ENCODE data around the gene PTPN6.
"Not testable (repeated sequence)": the region's sequence is repeated elsewhere in the genome, so short reads cannot be mapped to it uniquely, and the experiment has no call there.

PTPN6 gene

DNA sequence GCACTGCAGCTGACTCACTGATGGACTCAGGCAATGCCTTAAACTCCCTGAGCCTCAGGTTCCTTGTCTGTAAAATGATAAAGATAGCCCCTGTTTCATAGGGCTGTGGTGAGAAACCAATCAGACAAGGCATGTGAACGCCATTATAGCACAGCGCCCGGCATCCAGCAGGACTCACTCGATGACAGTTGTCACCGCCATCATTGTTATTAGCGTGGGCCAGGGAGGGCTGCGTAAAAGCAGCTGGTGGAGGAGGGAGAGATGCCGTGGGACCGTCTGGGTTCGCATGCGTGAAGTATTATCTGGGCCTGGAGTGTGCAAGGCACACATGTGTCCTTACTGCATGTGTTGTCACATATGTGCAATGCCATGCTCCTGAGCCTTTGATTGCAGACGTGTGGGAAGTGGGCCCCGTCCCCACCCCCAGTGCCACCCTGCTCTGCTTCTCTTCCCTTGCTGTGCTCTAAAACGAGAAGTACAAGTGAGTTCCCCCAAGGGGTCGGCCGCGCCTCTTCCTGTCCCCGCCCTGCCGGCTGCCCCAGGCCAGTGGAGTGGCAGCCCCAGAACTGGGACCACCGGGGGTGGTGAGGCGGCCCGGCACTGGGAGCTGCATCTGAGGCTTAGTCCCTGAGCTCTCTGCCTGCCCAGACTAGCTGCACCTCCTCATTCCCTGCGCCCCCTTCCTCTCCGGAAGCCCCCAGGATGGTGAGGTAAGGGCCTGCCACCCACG, at the start of gene PTPN6:
PTPN6 (plus strand) TSS at position 546 of the 730 bp plus-strand sequence; CDS start at position 703, 157 bp downstream.
- DNase-seq, result peak; percentile 67

DNA sequence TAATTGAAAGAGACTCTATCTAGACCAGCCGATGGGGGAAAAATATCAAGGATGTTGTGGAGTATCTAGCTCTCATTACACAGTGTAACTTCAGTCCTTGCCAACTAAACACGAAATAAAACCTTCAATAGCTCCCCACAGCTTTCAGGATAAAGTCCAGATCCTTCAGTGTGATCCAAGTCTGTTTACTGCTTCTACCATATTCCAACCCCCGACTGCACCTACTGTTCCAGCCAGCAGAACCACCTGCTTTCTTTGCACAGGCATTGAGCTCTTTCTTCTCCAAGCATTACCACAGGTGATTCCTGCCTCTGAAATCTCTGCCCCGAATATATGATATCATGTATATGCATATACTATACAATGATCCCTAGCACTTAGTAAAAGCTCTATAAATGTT, 48.7 kb upstream of the PTPN6 start:
- no peak for DNase-seq

DNA sequence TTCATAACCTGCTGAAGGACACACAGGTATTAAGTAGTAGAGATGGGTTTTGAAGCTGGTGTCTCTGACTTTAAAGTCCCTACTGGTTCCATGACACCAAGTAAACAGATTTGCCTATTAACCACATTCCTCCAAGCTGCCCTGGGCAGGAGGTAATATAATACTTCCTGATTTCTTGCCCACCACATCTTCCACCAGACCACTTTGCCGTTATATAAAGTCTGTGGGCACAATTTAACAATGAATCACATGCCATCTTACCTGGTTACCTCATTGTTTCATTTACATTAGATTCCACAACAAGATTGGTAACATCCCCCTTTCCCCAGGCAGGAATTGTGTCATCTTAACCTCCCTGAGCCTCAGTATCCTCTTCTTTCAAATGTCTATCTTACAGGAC, 47.4 kb upstream of the PTPN6 start:
- DNase-seq, result no peak

DNA sequence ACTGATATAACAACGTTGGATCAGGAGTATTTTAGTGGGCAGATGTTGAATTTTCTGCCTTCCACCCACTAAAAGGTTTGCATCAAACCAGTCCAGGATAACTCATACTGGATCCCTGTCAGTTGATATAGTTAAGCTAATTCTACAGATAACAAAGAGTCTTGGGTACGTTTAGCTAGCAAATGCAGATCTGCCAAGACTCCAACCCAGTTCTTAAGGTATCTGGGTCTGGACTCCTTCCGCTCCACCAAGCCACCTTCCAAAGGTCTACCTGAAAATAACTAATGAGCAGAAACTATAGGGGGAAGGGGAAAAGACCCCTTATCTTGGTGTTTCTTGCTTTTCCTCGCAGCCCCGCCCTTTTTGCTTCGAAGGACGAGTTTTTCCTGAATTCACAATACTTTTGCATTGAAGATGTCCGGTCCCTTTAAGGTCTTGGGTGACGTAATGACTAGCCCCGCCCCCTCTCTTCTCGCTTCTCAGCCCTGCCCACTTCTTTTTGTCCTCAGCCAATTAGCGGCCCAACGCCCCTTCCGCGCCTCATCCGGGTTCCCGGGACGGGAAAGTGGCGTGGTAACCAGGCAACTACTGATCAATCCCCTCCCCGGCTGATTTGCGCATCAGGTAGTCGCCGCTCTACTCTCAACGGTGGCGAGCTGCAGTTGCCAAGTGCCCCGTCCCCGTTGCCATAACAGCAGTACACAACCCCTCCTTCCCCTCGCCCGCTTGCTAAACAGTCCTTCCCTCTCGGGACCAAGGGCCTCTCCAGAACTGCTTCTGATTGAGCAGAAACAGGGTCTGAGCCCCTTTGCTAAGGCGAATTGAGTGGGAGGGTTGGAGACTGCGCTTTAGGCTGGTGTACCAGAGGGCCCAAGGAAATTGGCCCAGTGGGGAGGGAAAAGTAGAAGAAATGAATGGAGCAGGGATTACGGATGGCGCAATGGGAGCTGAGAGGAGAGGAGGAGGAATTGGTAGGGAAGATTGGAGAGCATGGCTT, 46.6 kb upstream of the PTPN6 start, which contains the start of gene LRRC23:
LRRC23 (plus strand) TSS at position 543 of the 997 bp plus-strand sequence. CDS start 812 bp downstream, outside the sequence.
- peak; percentile 99 for DNase-seq

DNA sequence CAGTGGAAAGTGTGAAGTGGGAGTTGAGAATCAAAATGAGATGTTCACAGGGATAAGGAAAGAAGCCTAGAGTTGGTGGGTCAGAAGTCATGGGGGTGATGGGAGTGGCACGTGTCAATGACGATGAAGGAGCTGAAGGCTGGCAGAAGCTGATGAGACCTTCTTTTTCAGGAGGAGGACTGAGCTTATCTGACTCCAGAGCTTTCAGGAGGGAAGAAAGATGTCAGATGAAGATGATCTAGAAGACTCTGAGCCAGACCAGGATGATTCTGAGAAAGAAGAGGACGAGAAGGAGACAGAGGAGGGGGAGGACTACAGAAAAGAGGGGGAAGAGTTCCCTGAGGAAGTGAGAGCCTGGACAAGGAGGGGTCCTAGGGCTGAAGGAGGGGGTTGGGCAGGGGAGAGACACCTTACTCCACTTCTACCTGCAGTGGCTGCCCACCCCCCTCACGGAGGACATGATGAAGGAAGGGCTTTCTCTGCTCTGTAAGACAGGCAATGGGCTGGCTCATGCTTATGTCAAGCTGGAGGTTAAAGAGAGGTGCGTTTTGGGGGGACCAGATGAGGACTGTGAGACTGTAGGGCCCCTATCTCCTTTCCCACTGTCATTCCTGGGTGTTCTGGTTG, 45.6 kb upstream of the PTPN6 start:
- DNase-seq, result no peak

DNA sequence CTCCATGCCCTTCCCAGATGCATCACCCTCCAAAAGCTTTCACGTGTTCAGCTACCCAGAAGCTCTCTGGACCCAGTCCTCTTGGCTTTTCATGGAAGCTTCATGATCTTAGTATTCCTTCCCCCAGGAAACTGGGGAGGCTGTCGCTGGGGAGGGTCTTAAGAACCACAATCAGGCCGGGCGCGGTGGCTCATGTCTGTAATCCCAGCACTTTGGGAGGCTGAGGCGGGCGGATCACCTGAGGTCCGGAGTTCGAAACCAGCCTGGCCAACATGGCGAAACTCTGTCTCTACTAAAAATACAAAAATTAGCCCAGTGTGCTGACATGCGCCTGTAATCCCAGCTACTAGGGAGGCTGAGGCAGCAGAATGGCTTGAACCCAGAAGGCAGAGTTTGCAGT, 43.0 kb upstream of the PTPN6 start:
- DNase-seq, result not testable (repeated sequence)

DNA sequence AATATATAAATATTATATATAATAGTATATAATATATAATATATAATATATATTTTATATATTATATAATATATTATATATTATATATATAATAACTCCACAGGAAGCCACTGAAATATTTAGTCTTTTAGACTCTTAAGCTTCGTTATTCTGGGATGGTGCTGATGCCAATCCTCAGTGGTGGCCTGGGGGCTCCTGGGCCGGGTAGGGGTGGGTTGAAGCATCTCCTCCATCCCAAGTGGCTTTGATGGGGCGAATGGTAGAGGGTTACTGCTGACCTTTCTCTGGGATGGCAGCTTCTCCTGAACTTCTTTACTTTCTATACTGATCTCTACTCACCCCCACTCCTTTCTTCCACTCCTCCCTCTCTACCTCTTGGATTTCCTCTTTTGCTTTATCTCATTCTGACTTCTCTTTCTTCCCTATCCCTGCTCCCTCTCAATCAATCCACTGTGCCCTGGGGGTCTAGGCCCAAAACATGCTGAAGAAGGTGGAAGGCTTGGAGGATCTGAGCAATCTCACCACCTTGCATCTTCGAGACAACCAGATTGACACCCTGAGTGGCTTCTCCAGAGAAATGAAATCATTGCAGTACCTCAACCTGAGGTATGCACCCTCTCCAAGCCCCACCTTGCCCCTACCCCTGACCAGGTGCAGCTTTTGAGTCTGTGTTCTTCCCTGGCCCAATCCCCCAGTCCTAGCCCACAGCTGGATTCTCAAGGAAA, 41.6 kb upstream of the PTPN6 start:
- DNase-seq, result no peak

DNA sequence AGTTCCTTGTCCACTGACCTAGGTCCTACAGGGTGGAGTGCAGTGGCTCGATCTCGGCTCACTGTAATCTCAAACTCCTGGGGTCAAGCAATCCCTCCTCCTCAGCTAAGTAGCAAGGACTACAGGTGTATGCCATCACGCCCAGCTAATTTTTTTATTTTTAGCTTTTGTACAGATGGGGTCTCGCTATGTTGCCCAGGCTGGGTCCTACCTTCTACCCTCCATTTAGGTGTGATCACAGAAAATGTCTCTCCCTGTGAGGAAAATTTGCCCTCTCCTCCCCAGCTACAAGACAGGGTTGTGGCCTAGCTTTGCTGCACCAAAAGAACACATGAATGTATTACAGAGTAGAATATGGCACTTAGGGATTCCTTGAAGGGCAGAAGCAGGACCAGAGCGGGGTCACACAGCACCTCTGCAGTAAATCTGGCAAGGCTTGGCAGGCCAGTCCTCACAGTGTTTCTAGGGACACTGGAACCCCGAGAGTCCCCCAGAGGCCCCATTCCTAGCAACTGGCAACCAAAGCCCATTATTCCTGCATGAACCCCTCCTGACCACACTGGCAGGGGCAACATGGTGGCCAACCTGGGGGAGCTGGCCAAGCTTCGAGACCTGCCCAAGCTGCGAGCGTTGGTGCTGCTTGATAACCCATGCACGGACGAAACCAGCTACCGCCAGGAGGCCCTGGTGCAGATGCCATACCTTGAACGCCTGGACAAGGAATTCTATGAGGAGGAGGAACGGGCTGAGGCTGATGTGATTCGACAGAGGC, 38.8 kb upstream of the PTPN6 start:
- no peak for DNase-seq

DNA sequence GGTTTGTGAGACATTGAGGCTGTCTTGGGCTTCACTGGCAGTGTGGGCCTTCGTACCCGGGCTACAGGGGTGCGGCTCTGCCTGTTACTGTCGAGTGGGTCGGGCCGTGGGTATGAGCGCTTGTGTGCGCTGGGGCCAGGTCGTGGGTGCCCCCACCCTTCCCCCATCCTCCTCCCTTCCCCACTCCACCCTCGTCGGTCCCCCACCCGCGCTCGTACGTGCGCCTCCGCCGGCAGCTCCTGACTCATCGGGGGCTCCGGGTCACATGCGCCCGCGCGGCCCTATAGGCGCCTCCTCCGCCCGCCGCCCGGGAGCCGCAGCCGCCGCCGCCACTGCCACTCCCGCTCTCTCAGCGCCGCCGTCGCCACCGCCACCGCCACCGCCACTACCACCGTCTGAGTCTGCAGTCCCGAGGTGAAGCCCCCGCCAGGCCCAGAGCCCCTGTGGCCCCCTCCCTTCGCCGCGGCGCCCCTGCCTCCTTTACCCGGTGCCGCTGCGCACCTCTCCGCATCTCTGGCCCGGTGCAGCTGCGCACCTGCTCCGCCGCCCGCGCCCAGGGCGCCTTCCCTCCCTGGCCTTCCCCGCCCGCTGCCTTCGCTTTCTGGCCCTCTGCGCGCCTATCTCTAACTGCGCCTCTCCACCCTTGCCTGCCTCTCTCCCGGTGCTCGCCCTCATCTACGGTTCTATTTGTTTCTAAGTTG, 36.8 kb upstream of the PTPN6 start, which contains the start of gene ENO2:
ENO2 (plus strand) TSS at position 335 of the 701 bp plus-strand sequence. CDS start 1,253 bp downstream, outside the sequence.
- peak; percentile 90 for DNase-seq

DNA sequence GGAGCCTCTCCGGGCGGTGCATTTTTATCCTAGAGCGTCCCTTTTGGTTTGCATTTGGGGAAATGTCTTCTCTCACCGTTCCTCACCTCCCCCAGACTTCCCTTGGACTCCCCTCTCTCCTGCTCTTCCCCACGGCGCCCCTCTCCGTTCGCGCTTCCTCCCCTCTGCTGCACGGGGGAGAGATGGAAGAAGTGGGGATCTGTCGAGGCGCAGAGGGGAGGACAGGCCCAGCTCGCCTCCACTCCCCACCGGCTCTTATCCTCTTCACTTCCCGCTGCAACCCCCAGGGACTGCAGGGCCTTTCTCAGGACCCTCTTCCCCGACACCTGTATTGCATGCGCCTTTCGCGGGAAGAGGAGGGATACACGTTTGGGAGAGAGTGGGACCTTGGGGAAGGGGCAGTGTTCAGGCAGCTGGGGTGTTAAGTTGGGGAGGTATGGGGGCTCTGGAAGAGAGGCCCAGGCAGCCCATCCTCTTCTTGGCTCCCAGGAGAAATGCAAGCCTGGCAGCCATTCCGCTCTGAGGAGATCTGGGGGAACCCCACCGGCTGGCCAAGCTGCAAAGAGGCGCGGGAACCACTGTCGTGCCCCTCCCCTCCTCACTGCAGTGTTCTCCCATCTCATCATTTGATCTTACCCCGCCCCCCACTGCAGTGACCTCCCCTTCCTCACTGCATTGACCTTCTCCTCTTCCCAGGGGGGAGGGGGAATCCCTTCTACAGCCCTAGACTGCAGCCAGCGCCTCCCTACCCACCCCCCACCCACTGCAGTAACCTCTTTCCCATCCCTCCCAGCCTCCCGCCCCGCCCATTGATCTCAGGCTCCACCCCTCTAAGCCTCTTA, 36.0 kb upstream of the PTPN6 start:
- DNase-seq, result no peak

DNA sequence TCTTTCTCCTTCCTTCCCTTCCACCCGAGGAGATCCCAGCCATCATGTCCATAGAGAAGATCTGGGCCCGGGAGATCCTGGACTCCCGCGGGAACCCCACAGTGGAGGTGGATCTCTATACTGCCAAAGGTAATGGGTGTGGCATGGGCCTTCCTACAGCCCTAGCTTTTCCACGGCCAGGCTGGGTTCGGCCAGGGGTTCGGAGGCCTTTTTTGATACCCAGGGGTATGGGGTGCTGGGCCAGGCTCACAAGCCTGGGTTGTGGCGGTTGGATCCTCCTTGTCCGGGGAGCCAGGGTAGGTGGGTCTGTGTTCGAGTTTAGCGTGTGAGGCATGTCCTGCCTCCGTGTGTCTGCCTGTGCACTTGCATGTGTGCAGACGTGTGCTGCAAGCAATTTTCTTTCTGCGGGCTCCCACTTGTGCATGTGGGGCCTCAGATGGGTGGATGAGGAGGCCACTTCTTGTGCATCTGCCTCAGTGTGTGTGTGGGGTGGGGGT, 35.3 kb upstream of the PTPN6 start:
- DNase-seq, result no peak

DNA sequence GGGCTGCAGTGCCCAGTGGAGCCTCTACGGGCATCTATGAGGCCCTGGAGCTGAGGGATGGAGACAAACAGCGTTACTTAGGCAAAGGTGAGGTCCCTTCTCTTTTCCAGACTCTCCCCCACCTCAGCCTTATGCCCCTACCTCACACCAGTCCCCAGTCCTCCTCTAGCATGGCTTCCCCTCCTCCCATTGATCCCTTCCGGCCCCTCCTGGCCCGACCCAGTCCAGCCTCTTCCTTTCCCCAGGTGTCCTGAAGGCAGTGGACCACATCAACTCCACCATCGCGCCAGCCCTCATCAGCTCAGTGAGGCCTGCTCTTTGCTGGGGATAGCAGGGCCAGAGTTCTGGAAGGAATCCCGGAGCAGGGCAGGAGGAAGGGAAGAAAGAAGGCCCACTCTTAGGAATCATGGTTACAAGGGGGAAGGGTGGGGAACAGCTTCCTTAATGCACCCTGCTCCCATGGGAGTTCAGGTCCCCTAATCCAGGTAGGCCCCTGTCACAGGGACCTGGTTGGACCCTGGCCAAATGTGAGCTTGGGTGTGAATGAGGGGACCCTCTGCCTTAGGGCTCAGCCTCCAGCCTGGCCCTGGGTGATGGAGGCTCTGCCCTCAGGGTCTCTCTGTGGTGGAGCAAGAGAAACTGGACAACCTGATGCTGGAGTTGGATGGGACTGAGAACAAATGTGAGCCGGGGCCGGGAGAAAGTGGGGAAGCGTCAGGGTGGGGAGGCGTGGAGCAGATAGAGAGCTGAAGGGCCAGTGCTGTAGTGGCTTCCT, 34.5 kb upstream of the PTPN6 start:
- no peak for DNase-seq

DNA sequence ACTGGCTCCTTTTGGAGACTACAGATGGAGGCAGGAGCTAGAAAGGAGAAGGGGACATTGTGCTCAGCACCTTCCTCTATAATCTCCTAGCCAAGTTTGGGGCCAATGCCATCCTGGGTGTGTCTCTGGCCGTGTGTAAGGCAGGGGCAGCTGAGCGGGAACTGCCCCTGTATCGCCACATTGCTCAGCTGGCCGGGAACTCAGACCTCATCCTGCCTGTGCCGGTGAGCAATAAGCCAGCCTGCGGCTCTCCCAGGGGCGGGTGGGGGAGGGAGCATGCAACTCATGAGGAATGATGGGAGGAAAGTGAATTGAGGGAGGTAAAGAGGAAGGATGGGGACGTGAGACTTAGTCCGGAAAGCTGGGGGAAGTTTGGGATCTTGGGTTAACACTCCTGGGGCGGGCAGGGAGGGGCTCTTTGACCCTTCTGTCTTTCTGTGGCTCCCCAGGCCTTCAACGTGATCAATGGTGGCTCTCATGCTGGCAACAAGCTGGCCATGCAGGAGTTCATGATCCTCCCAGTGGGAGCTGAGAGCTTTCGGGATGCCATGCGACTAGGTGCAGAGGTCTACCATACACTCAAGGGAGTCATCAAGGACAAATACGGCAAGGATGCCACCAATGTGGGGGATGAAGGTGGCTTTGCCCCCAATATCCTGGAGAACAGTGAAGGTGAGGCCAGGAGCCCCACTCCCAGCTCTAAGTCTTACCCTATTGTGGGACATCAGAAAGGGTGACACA, 33.5 kb upstream of the PTPN6 start:
- DNase-seq, result no peak

DNA sequence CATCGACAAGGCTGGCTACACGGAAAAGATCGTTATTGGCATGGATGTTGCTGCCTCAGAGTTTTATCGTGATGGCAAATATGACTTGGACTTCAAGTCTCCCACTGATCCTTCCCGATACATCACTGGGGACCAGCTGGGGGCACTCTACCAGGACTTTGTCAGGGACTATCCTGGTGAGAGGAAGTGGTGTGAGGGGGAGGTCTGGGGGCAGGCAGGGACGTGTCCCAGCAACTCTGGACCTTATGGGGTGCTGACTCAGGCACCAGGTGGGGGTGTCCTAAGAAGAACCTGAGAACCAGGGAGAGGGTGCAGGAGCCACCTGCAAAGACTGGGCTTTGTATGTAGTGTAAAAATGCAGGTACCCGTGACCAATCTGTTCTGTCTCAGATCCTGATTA, 31.6 kb upstream of the PTPN6 start:
- DNase-seq, result no peak

DNA sequence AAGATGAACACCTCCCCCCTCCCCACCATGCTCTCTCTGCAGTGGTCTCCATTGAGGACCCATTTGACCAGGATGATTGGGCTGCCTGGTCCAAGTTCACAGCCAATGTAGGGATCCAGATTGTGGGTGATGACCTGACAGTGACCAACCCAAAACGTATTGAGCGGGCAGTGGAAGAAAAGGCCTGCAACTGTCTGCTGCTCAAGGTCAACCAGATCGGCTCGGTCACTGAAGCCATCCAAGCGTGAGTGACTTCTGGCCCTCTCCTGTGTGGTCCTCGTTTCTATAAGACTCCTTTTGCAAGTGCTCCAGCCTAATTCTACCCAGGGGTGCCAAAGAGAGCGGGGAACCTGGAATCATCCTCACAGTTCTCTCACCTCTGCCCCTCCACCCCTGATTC, 29.6 kb upstream of the PTPN6 start:
- DNase-seq, result no peak

DNA sequence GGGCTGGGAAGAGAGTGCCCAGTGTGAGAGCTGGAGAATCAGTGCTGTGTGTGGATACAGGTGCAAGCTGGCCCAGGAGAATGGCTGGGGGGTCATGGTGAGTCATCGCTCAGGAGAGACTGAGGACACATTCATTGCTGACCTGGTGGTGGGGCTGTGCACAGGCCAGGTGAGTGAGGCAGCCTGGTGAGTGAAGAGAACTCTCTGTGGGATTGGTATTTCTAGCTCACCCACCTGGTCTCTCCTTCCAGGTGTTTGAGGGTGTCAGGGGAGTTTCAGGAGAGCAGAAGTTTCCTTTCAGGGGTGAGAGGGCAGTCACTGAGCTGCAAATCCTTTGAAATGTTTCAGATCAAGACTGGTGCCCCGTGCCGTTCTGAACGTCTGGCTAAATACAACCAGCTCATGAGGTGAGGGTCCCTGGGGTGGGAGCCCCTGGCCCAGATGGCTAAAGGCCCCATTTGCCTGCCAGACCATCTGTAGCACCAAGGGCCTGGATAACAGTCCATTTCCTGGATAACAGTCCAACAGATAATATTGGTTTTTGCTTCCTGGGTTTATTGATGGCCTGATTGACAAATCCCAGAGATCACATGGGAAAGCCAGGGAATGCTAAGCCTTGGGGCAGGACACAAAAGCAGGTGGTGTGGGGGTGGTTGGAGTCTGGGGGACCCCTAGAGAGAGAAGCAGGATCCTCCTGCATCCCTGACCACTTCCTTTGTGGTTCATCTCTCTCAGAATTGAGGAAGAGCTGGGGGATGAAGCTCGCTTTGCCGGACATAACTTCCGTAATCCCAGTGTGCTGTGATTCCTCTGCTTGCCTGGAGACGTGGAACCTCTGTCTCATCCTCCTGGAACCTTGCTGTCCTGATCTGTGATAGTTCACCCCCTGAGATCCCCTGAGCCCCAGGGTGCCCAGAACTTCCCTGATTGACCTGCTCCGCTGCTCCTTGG, 28.9 kb upstream of the PTPN6 start:
- DNase-seq, result no peak
